BE2C (cell line): Measurements from ENCODE around the gene TTC33.

Experiments
- DNase-seq: peaks from one replicate; pipeline ENCODE4 v3.0.0-alpha.2; 2020
- H3K27me3 ChIP-seq: fragments of 250-450 bp; sonication (Bioruptor Pico); 2 replicates; pipeline ENCODE4 v1.5.1; 2020; ENCODE audit warnings: mild to moderate bottlenecking
- H3K36me3 ChIP-seq: fragments of 250-450 bp; sonication (Bioruptor Pico); 2 replicates; pipeline ENCODE4 v1.5.1; 2020; ENCODE audit warnings: mild to moderate bottlenecking
- H3K4me1 ChIP-seq: fragments of 250-450 bp; sonication (Bioruptor Pico); 2 replicates; pipeline ENCODE4 v1.5.1; 2020
- H3K4me3 ChIP-seq: 2 replicates; pipeline ENCODE4 v1.5.1; 2011; ENCODE audit warnings: low read depth, low read length
- H3K9me3 ChIP-seq: fragments of 250-450 bp; sonication (Bioruptor Pico); 2 replicates; pipeline ENCODE4 v1.5.1; 2020
- CTCF ChIP-seq: IDR thresholded peaks from 2 replicates; pipeline ENCODE4 v1.5.1; 2012; ENCODE audit warnings: mild to moderate bottlenecking, low read depth, low read length

TTC33 gene

GRCh38 chr5:40502736-40503135, 253.0 kb downstream of the TTC33 start:
- Histone ChIP-seq H3K27me3 (no peaks in the 10 kb centered on the region), H3K9me3 (no peaks in the 10 kb centered on the region), H3K36me3 (no peaks in the 10 kb centered on the region), H3K4me3 (no peak overlapping the region), H3K4me1 (no peaks in the 10 kb centered on the region)
- no peak for TF ChIP-seq CTCF
- DNase-seq, result no peak

DNA sequence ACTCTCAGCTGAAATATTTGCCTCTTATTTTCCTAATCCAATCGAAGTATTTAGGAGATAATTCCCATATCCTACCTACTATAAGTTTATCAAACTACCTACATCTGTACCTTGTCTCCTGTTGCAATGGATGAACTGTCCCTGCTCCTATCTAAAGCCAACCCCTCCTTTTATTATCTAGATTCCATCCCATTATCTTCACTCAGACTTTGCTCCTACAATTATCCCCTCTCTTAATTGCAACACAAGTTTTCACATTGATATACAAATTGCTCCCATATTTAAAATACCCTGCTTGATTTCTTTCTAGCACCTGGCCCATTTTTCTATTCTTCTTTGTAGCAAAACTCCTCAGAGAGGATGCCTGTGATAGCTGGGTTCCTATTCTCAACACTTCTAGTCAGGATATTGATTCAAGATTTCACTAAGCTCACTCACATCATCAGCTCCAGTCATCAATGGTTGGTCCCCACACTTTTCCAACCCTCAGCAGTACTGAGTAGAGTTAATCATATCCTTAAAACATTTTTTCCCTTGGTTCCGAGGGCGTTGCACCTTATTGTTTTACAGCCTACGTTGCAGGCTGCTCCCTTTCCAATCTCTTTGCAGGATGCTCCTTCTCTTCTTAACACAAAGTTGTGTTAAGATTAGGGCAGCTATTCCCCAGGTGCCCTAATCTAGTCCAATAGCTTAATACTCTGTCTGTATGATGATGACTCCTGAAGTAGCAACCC, 253.9 kb downstream of the TTC33 start:
- Histone ChIP-seq H3K9me3 (no peaks in the 10 kb centered on the region), H3K27me3 (no peaks in the 10 kb centered on the region), H3K4me3 (no peak overlapping the region), H3K36me3 (no peaks in the 10 kb centered on the region), H3K4me1 (no peaks in the 10 kb centered on the region)
- TF ChIP-seq CTCF, result no peak
- DNase-seq, result no peak

DNA sequence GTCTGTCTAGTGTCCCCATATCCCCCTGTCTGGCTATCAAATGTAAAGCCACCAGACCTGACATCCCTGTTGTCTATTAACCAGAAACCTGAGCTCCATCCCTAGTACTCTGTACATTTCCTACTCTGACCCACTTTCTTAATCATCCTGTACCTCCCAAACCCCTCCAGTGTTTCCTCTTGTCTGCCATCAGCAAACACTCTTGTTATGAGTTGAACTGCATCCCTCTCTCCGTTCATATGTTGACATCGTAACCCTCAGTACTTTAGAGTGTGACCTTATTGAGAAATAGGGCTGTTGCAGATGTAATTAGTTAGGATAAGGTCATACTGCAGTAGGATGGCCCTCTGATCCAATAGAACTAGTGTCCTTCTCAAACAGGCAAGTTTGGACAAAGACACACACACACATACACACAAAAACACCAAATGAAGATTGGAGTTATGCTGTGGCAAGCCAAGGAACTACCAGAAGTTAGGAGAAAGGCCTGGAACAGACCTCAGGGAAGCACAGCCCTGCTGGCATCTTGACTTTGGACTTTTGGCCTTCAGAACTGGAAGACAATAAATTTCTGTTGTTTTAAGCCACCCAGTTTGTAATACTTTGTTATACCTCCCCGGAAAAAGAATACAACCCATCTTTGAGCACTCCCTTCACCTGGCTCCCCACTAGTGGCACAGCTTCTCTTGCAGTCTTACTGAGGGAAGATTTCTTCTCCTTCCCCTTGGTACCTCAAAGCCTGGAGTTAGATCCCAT, 256.1 kb downstream of the TTC33 start:
- H3K9me3 ChIP-seq, result no peaks in the 10 kb centered on the region
- no peak overlapping the region for H3K4me3 ChIP-seq
- no peak for TF ChIP-seq CTCF
- no peak for DNase-seq
- H3K36me3 ChIP-seq, result no peaks in the 10 kb centered on the region
- no peaks in the 10 kb centered on the region for H3K4me1 ChIP-seq
- H3K27me3 ChIP-seq, result no peaks in the 10 kb centered on the region

GRCh38 chr5:40499007-40499406, 256.8 kb downstream of the TTC33 start:
- no peak for TF ChIP-seq CTCF
- Histone ChIP-seq H3K4me1 (no peaks in the 10 kb centered on the region), H3K9me3 (no peaks in the 10 kb centered on the region), H3K36me3 (no peaks in the 10 kb centered on the region), H3K4me3 (no peak overlapping the region), H3K27me3 (no peaks in the 10 kb centered on the region)
- DNase-seq, result no peak

- H3K27me3 ChIP-seq, result no peaks in the 10 kb centered on the region
- no peak overlapping the region for H3K4me3 ChIP-seq
- no peaks in the 10 kb centered on the region for H3K9me3 ChIP-seq
- no peaks in the 10 kb centered on the region for H3K36me3 ChIP-seq
- DNase-seq, result no peak
- no peak for TF ChIP-seq CTCF
- H3K4me1 ChIP-seq, result no peaks in the 10 kb centered on the region
Observed at GRCh38 chr5:40497573-40497972, 258.2 kb downstream of the TTC33 start.

DNA sequence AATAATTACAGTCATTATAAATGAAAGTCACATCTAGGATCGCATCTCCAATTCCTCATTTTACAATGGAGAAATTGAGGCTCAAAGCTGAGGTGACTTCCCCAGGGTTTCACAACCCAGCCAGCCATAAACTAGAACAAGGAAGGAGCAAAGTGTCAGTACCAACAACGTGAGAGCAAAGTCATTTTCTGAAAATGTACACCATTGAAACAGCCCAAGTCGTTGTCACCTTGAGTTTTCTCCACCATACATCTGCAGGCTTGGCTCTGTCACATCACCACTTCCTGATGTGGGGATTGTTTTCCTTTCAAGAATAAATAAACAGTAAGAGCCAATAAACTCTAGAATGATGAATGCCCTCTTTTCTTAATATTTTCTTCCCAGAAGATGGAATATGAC, 260.5 kb downstream of the TTC33 start:
- TF ChIP-seq CTCF, result no peak
- no peaks in the 10 kb centered on the region for H3K4me1 ChIP-seq
- no peaks in the 10 kb centered on the region for H3K27me3 ChIP-seq
- H3K4me3 ChIP-seq, result no peak overlapping the region
- DNase-seq, result no peak
- H3K9me3 ChIP-seq, result no peaks in the 10 kb centered on the region
- H3K36me3 ChIP-seq, result no peaks in the 10 kb centered on the region
